ENCODE measurements around the gene ZNF184. TPM values are rescaled to one million over a fixed set of nuclear protein-coding genes. Genes with fewer than 3 reads are reported as not detected.

ZNF184 gene
- polyA plus RNA-seq (2012; ENCODE audit: missing spikeins): 5.4 TPM

DNA sequence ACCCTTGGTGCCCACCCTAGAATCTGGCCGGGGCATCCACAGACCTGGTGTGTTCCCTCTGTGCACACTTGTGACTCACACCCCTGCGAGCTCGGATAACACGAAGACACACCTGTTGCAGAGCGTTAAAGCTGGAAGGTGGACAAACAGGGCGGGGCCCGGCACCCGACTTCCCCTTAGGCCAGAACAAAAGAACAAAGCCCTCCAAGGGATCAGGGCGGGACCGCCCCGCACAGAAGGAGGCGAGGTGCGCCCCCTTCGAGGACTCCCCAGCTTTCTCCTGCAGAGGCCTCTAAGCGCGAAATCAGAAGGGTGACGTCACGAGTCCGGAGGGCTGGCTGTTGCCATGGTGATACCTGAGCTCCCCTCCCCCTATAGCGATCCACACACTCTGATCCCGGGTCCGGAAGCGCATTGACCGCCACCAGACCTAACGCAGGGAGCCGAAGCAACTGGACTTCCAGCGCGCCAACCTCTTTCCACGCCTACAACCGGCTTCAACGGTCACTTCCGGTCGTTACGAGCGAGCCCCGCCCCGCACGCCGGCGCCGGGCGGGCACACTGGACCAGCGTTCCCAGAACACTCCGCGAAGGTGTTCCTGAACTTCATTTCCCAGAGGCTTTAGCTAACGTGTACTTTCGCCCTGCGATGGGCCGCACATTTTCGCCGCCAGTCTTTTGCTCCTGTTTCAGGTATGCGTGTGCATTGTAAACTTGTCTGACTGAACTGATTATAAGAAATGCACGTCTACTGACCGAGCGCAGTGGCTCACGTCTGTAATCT lies at the start of gene ZNF184:
Gene ZNF184 (minus strand): TSS at position 489 of the 784 bp plus-strand sequence. CDS start 811 bp downstream, outside the sequence.
- peak; percentile 94 for FAIRE-seq
- peak; percentile 71 for DNase-seq (ENCODE audit: insufficient read length)
- TF ChIP-seq TAF1 (IDR thresholded peaks at IDR 0.05; ENCODE audit: borderline replicate concordance, low read depth, low read length): peak; percentile 64; the same call in 1 of the 2 replicates
- peak; percentile 76 for TF ChIP-seq POLR2A (IDR thresholded peaks at IDR 0.05; ENCODE audit: low read depth, low read length)
- TF ChIP-seq POLR2AphosphoS5 (IDR thresholded peaks at IDR 0.05; ENCODE audit: low read depth, low read length): peak; percentile 62

GRCh38 chr6:27518881-27519795 lies 46.2 kb upstream of the ZNF184 start:
- FAIRE-seq (peak; percentile 30), DNase-seq (ENCODE audit: insufficient read length) (no peak)
- TF ChIP-seq POLR2A (IDR thresholded peaks at IDR 0.05; ENCODE audit: low read depth, low read length): no peak
- TF ChIP-seq TAF1 (IDR thresholded peaks at IDR 0.05; ENCODE audit: borderline replicate concordance, low read depth, low read length): no peak
- no peak for TF ChIP-seq POLR2AphosphoS5 (IDR thresholded peaks at IDR 0.05; ENCODE audit: low read depth, low read length)

DNA sequence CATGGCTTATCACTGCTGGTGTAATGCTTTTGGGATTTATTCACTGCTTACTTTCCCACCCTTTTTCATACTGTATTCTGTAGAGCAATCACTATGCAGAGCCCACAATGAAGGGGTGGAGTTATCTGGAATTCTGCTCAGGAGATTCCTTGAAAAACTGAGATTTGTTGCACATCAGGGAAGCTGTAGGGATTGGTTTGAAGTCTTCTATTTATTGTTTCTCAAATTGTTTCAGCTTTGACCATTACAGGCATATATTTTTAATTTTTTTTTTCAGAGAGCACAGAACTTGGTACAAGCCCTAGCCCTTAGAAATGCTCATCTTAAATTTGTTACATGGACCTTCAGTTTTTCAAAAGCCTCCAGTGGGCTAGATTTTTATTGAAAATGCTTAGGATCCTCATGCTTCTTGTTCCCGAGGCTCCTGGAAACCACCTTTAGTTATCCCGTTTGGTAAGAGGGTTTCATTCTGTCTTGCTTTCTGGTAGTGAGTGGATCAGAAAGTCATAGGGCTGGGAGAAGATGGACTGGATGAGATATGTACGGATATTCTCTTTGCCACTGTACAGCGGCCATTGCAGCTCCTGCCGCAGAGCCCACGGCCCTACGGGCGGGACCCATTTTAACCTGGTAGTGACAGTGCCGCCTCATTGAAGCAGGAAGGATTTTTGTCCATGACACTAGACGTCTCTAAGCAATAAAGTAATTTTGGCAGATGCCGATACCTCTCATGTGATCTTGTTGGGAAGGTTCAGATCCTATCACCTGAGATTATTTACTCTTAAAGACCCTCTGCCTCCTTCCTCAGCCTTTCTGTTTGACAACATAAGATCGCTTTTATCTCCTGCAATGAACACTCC lies 45.3 kb upstream of the ZNF184 start:
- DNase-seq (ENCODE audit: insufficient read length) (no peak), FAIRE-seq (peak; percentile 50)
- TF ChIP-seq TAF1 (IDR thresholded peaks at IDR 0.05; ENCODE audit: borderline replicate concordance, low read depth, low read length): no peak
- no peak for TF ChIP-seq POLR2AphosphoS5 (IDR thresholded peaks at IDR 0.05; ENCODE audit: low read depth, low read length)
- no peak for TF ChIP-seq POLR2A (IDR thresholded peaks at IDR 0.05; ENCODE audit: low read depth, low read length)

- FAIRE-seq (no peak), DNase-seq (ENCODE audit: insufficient read length) (no peak)
These were observed 44.3 kb upstream of the ZNF184 start for GRCh38 chr6:27517238-27517637.

DNA sequence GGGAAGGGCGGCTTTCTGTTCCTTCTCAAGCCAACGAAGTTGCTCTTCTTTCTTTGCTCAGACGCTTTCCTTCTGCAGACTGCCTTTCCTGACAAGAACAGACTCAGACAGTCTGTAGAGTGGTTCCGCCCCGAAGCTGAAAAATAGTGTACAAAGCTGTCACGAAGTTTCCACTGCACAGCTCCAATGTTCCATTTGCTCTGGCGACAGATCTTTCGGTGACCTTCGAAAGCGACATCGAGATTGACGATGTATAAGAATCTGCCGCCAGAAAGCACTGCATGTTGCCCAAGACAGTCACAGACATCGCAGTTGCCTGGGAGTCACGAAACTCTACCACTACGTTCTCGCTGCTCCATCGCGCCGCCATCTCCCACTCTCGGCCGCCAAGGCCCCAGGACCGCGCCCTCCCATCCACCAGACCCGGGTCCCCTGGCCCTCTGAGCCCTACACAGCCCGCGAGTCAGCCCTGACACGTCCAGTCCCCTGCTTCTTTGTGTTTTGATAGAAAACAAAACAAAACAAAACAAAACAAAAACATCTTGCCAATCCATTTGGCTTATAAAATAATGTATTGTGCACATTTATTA lies 42.1 kb upstream of the ZNF184 start:
- TF ChIP-seq POLR2A (IDR thresholded peaks at IDR 0.05; ENCODE audit: low read depth, low read length): no peak
- TF ChIP-seq TAF1 (IDR thresholded peaks at IDR 0.05; ENCODE audit: borderline replicate concordance, low read depth, low read length): no peak
- no peak for TF ChIP-seq POLR2AphosphoS5 (IDR thresholded peaks at IDR 0.05; ENCODE audit: low read depth, low read length)
- DNase-seq (ENCODE audit: insufficient read length): no peak
- no peak for FAIRE-seq

More at GRCh38 chr6:27517238-27517637, 44.3 kb upstream of the ZNF184 start:
- TF ChIP-seq POLR2A (IDR thresholded peaks at IDR 0.05; ENCODE audit: low read depth, low read length) (no peak), POLR2AphosphoS5 (IDR thresholded peaks at IDR 0.05; ENCODE audit: low read depth, low read length) (no peak)

GRCh38 chr6:27512525-27512924 lies 39.6 kb upstream of the ZNF184 start:
- no peak for TF ChIP-seq TAF1 (IDR thresholded peaks at IDR 0.05; ENCODE audit: borderline replicate concordance, low read depth, low read length)
- TF ChIP-seq POLR2AphosphoS5 (IDR thresholded peaks at IDR 0.05; ENCODE audit: low read depth, low read length): no peak
- TF ChIP-seq POLR2A (IDR thresholded peaks at IDR 0.05; ENCODE audit: low read depth, low read length): no peak
- FAIRE-seq: no peak
- no peak for DNase-seq (ENCODE audit: insufficient read length)

DNA sequence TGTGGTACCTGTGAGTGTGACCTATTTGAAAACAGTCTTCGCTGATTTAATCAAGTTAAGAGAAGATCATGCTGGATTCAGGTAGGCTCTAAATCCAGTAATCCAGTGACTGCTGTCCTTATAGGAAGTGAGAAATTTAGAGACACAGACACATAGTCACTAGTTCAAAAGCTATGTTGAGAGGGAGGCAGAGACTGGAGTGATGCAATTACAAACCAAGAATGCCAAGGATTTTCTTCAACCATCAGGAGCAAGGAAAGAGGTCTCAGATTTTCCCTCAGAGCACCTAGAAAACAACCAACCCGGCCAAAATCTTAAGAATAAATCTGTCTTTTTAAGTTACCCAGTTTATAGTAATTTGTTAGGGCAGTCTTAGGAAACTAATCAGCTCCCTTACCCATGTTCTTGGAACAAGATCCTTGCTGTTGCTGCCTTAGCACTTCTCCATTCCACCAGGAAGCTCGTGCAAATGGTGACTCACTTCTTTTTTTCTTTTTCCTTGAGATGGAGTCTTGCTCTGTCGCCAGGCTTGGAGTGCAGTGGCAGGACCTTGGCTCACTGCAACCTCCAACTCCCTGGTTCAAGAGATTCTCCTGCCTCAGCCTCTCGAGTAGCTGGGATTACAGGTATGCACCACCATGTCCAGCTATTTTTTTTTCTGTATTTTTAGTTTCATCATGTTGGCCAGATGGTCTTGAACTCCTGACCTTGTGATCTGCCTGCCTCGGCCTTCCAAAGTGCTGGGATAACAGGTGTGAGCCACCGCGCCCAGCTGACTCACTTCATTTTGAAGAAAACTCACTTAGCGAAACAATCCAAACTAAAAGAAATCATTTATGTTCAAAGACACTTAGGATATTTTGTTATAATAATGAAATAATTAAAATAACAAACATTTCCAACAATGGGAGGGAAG lies 34.4 kb upstream of the ZNF184 start:
- FAIRE-seq (no peak), DNase-seq (ENCODE audit: insufficient read length) (no peak)
- TF ChIP-seq TAF1 (IDR thresholded peaks at IDR 0.05; ENCODE audit: borderline replicate concordance, low read depth, low read length) (no peak), POLR2AphosphoS5 (IDR thresholded peaks at IDR 0.05; ENCODE audit: low read depth, low read length) (no peak), POLR2A (IDR thresholded peaks at IDR 0.05; ENCODE audit: low read depth, low read length) (no peak)

GRCh38 chr6:27505209-27506027 lies 32.5 kb upstream of the ZNF184 start:
- no peak for TF ChIP-seq TAF1 (IDR thresholded peaks at IDR 0.05; ENCODE audit: borderline replicate concordance, low read depth, low read length)
- no peak for TF ChIP-seq POLR2A (IDR thresholded peaks at IDR 0.05; ENCODE audit: low read depth, low read length)
- TF ChIP-seq POLR2AphosphoS5 (IDR thresholded peaks at IDR 0.05; ENCODE audit: low read depth, low read length): no peak
- DNase-seq (ENCODE audit: insufficient read length): no peak
- no peak for FAIRE-seq

GRCh38 chr6:27503436-27504030 lies 30.6 kb upstream of the ZNF184 start:
- DNase-seq (ENCODE audit: insufficient read length) (no peak), FAIRE-seq (peak; percentile 78)
- TF ChIP-seq POLR2A (IDR thresholded peaks at IDR 0.05; ENCODE audit: low read depth, low read length): no peak
- no peak for TF ChIP-seq POLR2AphosphoS5 (IDR thresholded peaks at IDR 0.05; ENCODE audit: low read depth, low read length)
- TF ChIP-seq TAF1 (IDR thresholded peaks at IDR 0.05; ENCODE audit: borderline replicate concordance, low read depth, low read length): no peak

Data from GM12892 (cell line).